Tibial nerve (tissue), 4 donors: ENCODE data around the gene ELMOD3. TPM values are rescaled to one million over a fixed set of nuclear protein-coding genes. Genes with fewer than 3 reads are reported as not detected.
"Not testable (repeated sequence)": the region's sequence is repeated elsewhere in the genome, so short reads cannot be mapped to it uniquely, and the experiment has no call there.

Experiments used
- DNase-seq, 2 donors: peaks; one replicate each; pipeline ENCODE4 v3.0.0-alpha.2; 2019; ENCODE audit warnings: low spot score in 2 of 2
- H3K27ac ChIP-seq, 4 donors: fragments of 200-600 bp; sonication (generic) in 3 of 4; one replicate each; pipeline ENCODE4 v1.5.1; 2017 to 2019; ENCODE audit warnings: mild to moderate bottlenecking in 1 of 4
- H3K27me3 ChIP-seq, 2 donors: fragments of 200-600 bp; sonication (generic) in 1 of 2; one replicate each; pipeline versions ENCODE4 v1.5.1 to v1.6.0; 2017 to 2019
- H3K36me3 ChIP-seq, 3 donors: fragments of 200-600 bp; sonication (generic); one replicate each; pipeline ENCODE4 v1.5.1; 2018 to 2019
- H3K4me1 ChIP-seq, 4 donors: fragments of 200-600 bp; sonication (generic) in 3 of 4; one replicate each; pipeline ENCODE4 v1.5.1; 2017 to 2019
- H3K4me3 ChIP-seq, 4 donors: fragments of 200-600 bp; sonication (generic) in 3 of 4; one replicate each; pipeline ENCODE4 v1.5.1; 2017 to 2019; ENCODE audit warnings: mild to moderate bottlenecking in 1 of 4, moderate library complexity in 1 of 4
- H3K9me3 ChIP-seq, 4 donors: fragments of 200-600 bp; sonication (generic) in 3 of 4; one replicate each; pipeline ENCODE4 v1.5.1; 2017 to 2019
- CTCF ChIP-seq, 5 experiments: fragments of 200-600 bp in 3 of 5; fragments of 450-650 bp in 2 of 5; sonication (generic) in 3 of 5; IDR thresholded peaks; one replicate each; pipeline ENCODE4 v1.5.1; 2016 to 2019; ENCODE audit warnings: antibody characterized with exemption in 5 of 5, mild to moderate bottlenecking in 3 of 5, moderate library complexity in 2 of 5
- EP300 ChIP-seq, 2 donors: sonication (generic); formaldehyde crosslinking; IDR thresholded peaks; one replicate each; pipeline ENCODE4 v1.6.1; 2017; ENCODE audit warnings: antibody characterized with exemption in 2 of 2, mild to moderate bottlenecking in 1 of 2
- POLR2A ChIP-seq, 2 donors: fragments of 450-650 bp; IDR thresholded peaks; one replicate each; pipeline ENCODE4 v1.6.1; 2017; ENCODE audit warnings: antibody characterized with exemption in 2 of 2, mild to moderate bottlenecking in 2 of 2, moderate library complexity in 2 of 2
- WGBS, 2 donors: methylation state at CpG; one replicate each; pipeline ENCODE4 v1.1.5; 2018; 5-methylcytosine and 5-hydroxymethylcytosine counted together
- total RNA-seq, 4 donors: library from RNA; depleted of rRNA; stranded (reverse); fragments of >200 nt; gene quantifications; one replicate each; pipeline ENCODE4 v1.1.0, GENCODE V29; 2016

Gene ELMOD3
- total RNA-seq, 4 donors from 2014 or later = 21.2 to 39.0 (median 35.4) TPM

DNA sequence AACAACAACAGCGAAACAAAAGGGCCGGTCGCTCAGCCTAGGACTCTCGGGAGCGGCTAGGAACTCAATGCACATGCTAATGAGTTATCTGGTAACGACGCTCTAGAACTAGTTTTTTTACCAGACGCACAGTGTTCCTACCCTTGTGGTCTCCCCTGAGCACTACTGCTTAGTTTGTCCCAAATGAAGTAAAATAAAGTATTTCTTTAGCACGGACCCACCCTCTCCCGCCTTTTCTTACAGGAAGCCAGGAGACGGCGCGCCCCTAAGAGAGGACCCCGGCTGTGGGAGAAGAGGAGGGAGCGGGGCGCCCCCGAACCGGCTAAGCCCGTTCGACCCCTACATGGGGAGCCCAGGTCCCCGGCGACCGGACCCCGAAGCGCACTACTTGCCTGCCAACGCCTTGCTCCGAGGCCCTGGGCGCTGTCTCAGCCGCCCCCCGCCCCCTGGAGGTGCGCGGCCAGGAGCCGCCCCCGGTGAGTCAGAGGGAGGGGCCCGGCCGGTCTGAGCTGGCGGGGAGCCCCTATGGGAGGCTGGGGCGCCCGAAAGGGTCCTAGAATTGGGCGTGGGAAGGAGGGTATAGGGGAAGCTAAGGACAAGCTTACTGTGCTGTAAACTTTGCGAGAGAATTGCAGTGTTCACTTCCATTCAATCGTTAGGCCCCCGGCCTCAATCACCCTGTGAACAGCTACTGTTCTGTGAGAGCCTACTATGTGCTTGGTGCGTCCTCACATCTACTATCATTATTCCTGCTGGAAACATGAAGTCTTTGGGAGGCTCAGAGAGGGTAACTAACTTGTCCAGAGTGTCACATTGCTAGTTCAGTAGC, 59.2 kb downstream of the ELMOD3 start:
- WGBS, 2 donors = 5 to 8% methylated on average over 28 to 44 of the region's 44 CpGs
- TF ChIP-seq POLR2A (IDR thresholded peaks at IDR 0.05) (peak in 1 of 2 donors; percentile 32), EP300 (IDR thresholded peaks at IDR 0.05) (peak in 1 of 2 donors; percentile 30), CTCF (IDR thresholded peaks at IDR 0.05) (no peak)
- Histone ChIP-seq H3K4me3 (peak overlapping the region; percentile 35 to 64 (median 50)), H3K27ac (peak overlapping the region in 3 of 4 donors; percentile 0 to 84 (median 15)), H3K9me3 (no peaks in the 10 kb centered on the region), H3K36me3 (no peaks in the 10 kb centered on the region), H3K27me3 (no peaks in the 10 kb centered on the region), H3K4me1 (peaks cover 0 to 40% (median 16%) of the 10 kb centered on the region in 4 donors)
- no peak for DNase-seq

- Histone ChIP-seq H3K27ac (peak overlapping the region in 1 of 4 donors; percentile 84), H3K4me1 (peaks cover 0 to 41% (median 19%) of the 10 kb centered on the region in 4 donors)
- H3K9me3 ChIP-seq, H3K36me3 ChIP-seq, H3K27me3 ChIP-seq, H3K4me3 ChIP-seq, DNase-seq: not testable (repeated sequence)
- 78 to 96% methylated on average over 5 of the region's 5 CpGs for WGBS, 2 donors
Measured at GRCh38 chr2:85414421-85414759, 59.8 kb downstream of the ELMOD3 start.

- Histone ChIP-seq H3K27ac (no peak overlapping the region), H3K27me3 (no peaks in the 10 kb centered on the region), H3K36me3 (no peaks in the 10 kb centered on the region), H3K4me3 (no peak overlapping the region), H3K9me3 (no peaks in the 10 kb centered on the region), H3K4me1 (peaks cover 0 to 43% (median 20%) of the 10 kb centered on the region in 4 donors)
- no peak for DNase-seq
- no peak for TF ChIP-seq EP300 (IDR thresholded peaks at IDR 0.05)
- no peak for TF ChIP-seq POLR2A (IDR thresholded peaks at IDR 0.05)
- TF ChIP-seq CTCF (IDR thresholded peaks at IDR 0.05) = no peak
- 84 to 89% methylated on average over 7 of the region's 7 CpGs for WGBS, 2 donors
Measured at GRCh38 chr2:85414761-85415553, 60.4 kb downstream of the ELMOD3 start.

- no peaks in the 10 kb centered on the region for H3K9me3 ChIP-seq
- no peak overlapping the region for H3K4me3 ChIP-seq
- 74 to 80% methylated on average over 12 of the region's 12 CpGs for WGBS, 2 donors
- H3K4me1 ChIP-seq = peaks cover 0 to 43% (median 24%) of the 10 kb centered on the region in 4 donors
- H3K27ac ChIP-seq = peak overlapping the region in 1 of 4 donors; percentile 17
- H3K27me3 ChIP-seq = no peaks in the 10 kb centered on the region
- TF ChIP-seq EP300 (IDR thresholded peaks at IDR 0.05) (no peak), CTCF (IDR thresholded peaks at IDR 0.05) (no peak), POLR2A (IDR thresholded peaks at IDR 0.05) (no peak)
- H3K36me3 ChIP-seq = no peaks in the 10 kb centered on the region
- no peak for DNase-seq
Measured at GRCh38 chr2:85415980-85416650, 61.5 kb downstream of the ELMOD3 start.

DNA sequence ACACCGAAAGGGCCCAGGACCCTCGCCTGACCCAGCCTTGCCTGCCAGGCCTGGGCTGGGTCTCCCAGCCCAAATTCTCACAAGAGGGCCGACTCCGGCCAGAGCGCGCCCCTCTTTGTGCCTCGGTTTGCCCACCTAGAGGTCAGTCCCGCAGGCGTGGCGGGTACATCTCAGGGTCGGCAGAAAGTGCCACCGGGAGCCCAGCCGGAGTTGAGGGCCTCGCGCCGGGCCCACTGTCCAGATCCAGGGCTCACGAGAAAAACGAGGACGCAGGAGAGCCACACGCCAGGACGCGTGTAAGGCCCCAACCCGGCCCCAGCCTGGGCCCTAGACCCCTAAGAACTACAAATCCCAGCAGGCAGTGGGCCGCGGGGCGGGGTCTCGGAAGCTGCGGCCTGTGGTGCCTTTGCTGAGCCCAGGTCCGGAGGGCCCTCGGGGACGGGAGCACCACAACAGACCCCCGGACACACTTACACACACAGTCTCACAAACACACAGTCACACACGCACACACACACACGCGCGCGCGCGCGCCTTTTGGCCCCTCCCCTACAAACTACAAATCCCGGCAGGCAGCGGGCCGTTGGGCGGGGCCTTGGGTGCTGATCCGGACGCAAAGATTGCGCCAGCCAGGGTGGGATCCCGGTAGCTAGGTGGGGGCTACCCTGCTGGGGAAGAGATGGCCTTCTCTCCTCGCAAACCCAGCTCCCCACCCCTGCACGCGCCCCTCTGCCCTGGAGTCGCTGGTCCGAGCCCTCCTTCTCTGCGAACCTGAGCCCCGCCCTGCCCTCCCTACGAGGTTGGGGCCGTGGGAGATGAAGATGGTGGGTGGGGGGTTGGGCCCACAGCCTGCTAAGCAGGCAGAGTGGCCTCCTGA, 63.8 kb downstream of the ELMOD3 start, which contains the start of gene SH2D6:
Gene SH2D6 (plus strand): TSS at position 583 of the 877 bp plus-strand sequence. CDS start 10,752 bp downstream, outside the sequence.
- WGBS, 2 donors = 18 to 24% methylated on average over 26 to 37 of the region's 57 CpGs
- Histone ChIP-seq H3K4me1 (peaks cover 0 to 45% (median 28%) of the 10 kb centered on the region in 4 donors), H3K27me3 (no peaks in the 10 kb centered on the region), H3K9me3 (no peaks in the 10 kb centered on the region), H3K36me3 (no peaks in the 10 kb centered on the region), H3K27ac (peak within 1 kb of the TSS; percentile 85 to 97 (median 90)), H3K4me3 (peak within 1 kb of the TSS; percentile 40 to 76 (median 70))
- DNase-seq = peak; percentile 76 to 84
- TF ChIP-seq EP300 (IDR thresholded peaks at IDR 0.05) (peak; percentile 39 to 91), POLR2A (IDR thresholded peaks at IDR 0.05) (peak; percentile 78 to 79), CTCF (IDR thresholded peaks at IDR 0.05) (peak in 1 of 5 experiments; percentile 7)
